Mesothelial cell of epicardium (in vitro differentiated cells): ENCODE measurements around the gene CRACDL. TPM values are rescaled to one million over a fixed set of nuclear protein-coding genes. Genes with fewer than 3 reads are reported as not detected.

ENCODE experiments used
- DNase-seq, 2 experiments: peaks; one replicate each; pipeline ENCODE4 v3.0.0; 2021; ENCODE audit warnings: low spot score in 2 of 2; ENCODE audit not compliant: unreplicated experiment in 2 of 2
- H3K27ac Mint-ChIP-seq: 2 replicates; pipeline ENCODE4 v1.8.0; 2021; ENCODE audit warnings: mixed read lengths
- H3K27me3 Mint-ChIP-seq: 2 replicates; pipeline ENCODE4 v1.8.0; 2021; ENCODE audit warnings: low read depth, mixed read lengths
- H3K36me3 Mint-ChIP-seq: 2 replicates; pipeline ENCODE4 v1.8.0; 2021; ENCODE audit warnings: mixed read lengths
- H3K4me1 Mint-ChIP-seq: 2 replicates; pipeline ENCODE4 v1.8.0; 2021; ENCODE audit warnings: mixed read lengths
- H3K4me3 Mint-ChIP-seq: 2 replicates; pipeline ENCODE4 v1.8.0; 2021; ENCODE audit warnings: mild to moderate bottlenecking, moderate library complexity, mixed read lengths
- H3K9me3 Mint-ChIP-seq: 2 replicates; pipeline ENCODE4 v1.8.0; 2021; ENCODE audit warnings: mixed read lengths
- total RNA-seq: library from RNA; stranded (reverse); gene quantifications from 3 replicates; pipeline ENCODE4 v1.2.1, GENCODE V29; 2021
- TF ChIP-seq, protein P1 (sequence below): fragments of 200-600 bp; sonication (generic); IDR thresholded peaks from one replicate; pipeline ENCODE4 v1.5.0; 2021; ENCODE audit warnings: antibody characterized with exemption; ENCODE audit not compliant: unreplicated experiment

Gene CRACDL
- total RNA-seq, 1 donor from 2014 or later = 1.7 TPM

DNA sequence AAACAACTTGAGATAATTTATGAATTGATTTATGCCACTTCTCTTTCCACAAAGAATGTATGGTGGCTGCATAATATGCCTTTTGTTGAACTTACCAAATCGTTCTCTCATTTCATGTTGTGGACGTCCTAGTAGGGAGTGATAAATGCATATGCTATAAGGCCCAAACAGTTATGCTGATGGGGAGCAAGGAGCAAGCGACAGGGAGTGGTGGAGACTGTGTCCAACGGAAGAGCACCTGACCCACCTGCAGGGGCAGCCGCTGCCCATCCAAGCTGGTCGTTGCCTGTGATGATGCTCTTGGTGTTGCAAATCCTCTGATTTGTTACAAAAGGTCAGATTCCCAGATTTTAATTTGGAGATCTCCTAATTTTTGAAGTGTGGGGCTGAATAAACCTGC lies 174.1 kb downstream of the CRACDL start:
- Mint-ChIP-seq H3K27ac (no peak overlapping the region), H3K36me3 (no peaks in the 10 kb centered on the region), H3K27me3 (peaks cover 8% of the 10 kb centered on the region), H3K4me1 (peaks cover 2% of the 10 kb centered on the region), H3K9me3 (no peaks in the 10 kb centered on the region), H3K4me3 (no peak overlapping the region)
- no peak for DNase-seq
- TF ChIP-seq, protein P1, sequence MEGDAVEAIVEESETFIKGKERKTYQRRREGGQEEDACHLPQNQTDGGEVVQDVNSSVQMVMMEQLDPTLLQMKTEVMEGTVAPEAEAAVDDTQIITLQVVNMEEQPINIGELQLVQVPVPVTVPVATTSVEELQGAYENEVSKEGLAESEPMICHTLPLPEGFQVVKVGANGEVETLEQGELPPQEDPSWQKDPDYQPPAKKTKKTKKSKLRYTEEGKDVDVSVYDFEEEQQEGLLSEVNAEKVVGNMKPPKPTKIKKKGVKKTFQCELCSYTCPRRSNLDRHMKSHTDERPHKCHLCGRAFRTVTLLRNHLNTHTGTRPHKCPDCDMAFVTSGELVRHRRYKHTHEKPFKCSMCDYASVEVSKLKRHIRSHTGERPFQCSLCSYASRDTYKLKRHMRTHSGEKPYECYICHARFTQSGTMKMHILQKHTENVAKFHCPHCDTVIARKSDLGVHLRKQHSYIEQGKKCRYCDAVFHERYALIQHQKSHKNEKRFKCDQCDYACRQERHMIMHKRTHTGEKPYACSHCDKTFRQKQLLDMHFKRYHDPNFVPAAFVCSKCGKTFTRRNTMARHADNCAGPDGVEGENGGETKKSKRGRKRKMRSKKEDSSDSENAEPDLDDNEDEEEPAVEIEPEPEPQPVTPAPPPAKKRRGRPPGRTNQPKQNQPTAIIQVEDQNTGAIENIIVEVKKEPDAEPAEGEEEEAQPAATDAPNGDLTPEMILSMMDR = no peak

DNA sequence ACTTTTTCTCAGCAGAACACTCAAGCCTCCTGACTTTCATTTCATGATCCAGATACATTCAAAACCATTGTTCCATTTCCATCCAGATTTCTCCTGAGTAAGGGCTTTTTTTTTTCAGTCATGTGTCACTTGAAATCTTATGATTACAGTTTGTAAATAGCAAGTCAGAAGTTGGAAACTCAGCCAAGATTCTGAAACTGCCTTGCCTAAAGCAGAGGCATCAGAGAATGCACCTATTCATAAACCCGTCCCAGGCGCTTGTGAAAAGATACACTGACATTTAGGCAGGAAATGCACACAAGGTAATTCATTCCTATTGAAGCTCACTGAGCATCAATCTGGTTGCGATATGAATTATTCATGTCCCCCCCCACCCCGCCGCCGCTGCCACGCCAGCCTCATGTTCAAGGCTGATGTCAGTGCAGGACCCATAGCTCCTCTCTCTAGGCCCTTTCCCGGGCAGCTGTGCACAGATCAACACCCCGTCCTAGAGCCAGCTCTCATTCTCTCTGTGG lies 174.7 kb downstream of the CRACDL start:
- peaks cover 2% of the 10 kb centered on the region for H3K4me1 Mint-ChIP-seq
- TF ChIP-seq, protein P1 = no peak
- no peak overlapping the region for H3K27ac Mint-ChIP-seq
- no peaks in the 10 kb centered on the region for H3K9me3 Mint-ChIP-seq
- DNase-seq = no peak
- no peak overlapping the region for H3K4me3 Mint-ChIP-seq
- H3K36me3 Mint-ChIP-seq = no peaks in the 10 kb centered on the region
- H3K27me3 Mint-ChIP-seq = peaks cover 8% of the 10 kb centered on the region

DNA sequence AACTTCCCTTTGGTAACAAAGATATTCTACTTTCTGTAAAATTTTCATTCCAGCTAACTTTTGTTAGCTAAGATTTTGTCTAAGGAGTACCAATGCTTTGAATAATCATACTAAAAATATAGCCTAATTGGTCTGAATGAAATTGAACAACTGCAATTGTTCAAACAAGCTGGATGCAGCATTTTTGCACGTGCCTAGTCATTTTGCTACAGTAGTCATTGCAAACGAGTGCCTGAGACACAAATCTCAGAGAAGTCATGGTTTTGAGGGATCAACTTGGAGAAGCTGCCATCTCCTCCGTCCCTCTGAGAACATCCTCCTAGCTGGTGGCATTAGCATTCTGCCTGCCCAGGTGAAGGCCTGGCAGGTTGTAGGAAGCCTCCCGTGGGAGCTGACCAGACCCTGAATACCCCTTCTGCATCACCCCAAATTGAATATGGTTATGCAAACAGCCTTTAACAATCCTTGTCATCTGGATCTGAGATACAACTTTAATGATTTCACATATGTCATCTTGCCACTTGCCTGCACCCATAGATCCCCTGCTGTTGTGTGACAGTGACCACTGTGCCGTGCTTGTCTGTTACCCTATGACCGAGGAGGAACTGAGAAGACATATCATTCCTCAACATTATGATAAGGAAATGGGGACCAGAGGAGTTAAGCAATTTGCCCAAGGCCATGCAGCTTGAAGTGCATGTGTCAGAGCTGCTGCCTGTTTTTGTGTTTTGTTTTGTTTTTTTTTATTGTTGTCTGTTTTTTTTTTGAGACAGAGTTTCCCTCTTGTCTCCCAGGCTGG lies 176.0 kb downstream of the CRACDL start:
- TF ChIP-seq, protein P1 = no peak
- no peak for DNase-seq
- H3K27me3 Mint-ChIP-seq = peaks cover 15% of the 10 kb centered on the region
- no peaks in the 10 kb centered on the region for H3K36me3 Mint-ChIP-seq
- no peak overlapping the region for H3K4me3 Mint-ChIP-seq
- no peaks in the 10 kb centered on the region for H3K9me3 Mint-ChIP-seq
- H3K27ac Mint-ChIP-seq = no peak overlapping the region
- peaks cover 2% of the 10 kb centered on the region for H3K4me1 Mint-ChIP-seq

DNA sequence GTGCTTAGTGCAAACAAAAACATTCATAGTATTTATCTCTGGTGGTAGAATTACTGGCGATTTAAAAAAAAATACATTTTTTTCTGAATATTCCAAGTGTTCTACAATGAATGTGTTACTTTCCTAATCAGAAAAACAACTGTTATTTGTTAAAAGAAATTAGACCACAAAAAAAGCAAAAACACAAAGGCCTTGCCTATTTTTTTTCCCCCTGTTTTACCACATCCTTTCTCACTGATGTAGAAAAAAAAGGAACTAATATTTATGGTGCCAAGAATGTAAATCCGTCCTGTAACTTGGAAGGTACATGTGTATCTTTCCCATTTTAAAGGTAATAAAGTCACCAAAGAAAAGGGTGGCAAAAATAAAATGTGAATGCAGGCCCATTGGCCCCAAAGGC lies 176.7 kb downstream of the CRACDL start:
- no peak for DNase-seq
- H3K9me3 Mint-ChIP-seq = no peaks in the 10 kb centered on the region
- H3K27ac Mint-ChIP-seq = no peak overlapping the region
- peaks cover 2% of the 10 kb centered on the region for H3K4me1 Mint-ChIP-seq
- TF ChIP-seq, protein P1 = no peak
- H3K4me3 Mint-ChIP-seq = no peak overlapping the region
- H3K36me3 Mint-ChIP-seq = no peaks in the 10 kb centered on the region
- peaks cover 20% of the 10 kb centered on the region for H3K27me3 Mint-ChIP-seq

DNA sequence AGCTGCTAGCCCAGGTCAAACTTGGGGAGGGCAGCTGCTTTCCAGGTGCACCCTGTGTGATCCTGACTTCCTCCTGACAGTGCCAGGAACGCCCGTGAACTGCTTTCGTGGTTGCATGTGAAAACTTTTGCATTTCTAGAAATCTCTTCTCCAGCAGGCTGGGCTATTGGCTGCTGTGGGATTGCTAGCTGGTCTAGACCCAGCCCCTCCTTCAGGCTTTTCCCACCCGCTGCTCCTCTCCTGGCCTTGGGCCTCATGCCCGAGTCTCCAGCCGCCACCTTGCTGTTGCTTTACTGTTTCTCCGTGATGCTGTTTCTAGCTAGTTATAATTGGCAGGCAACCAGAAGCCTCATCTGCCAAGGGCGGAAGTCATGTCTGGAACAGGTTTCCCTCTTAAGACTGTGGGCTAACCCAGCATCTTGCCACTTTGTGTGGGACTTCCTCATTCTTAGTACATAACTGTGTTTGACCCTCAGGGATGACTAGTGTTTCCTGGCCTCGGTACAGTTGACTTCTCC lies 178.1 kb downstream of the CRACDL start:
- Mint-ChIP-seq H3K27ac (peak overlapping the region; percentile 56), H3K9me3 (no peaks in the 10 kb centered on the region), H3K27me3 (peaks cover 34% of the 10 kb centered on the region)

More for the DNA sequence above, 178.1 kb downstream of the CRACDL start:
- no peak for DNase-seq
- TF ChIP-seq, protein P1 = no peak
- Mint-ChIP-seq H3K36me3 (no peaks in the 10 kb centered on the region), H3K4me3 (no peak overlapping the region), H3K4me1 (peaks cover 2% of the 10 kb centered on the region)
